ENCODE measurements around the gene NUFIP1. TPM values are rescaled to one million over a fixed set of nuclear protein-coding genes. Genes with fewer than 3 reads are reported as not detected.

NUFIP1 gene
- total and polyA plus RNA-seq, 2 of the 8 experiments (the other 6 are each of a cell fraction or from before 2014, with no cell fraction given) = 4.6 to 16.6 TPM

DNA sequence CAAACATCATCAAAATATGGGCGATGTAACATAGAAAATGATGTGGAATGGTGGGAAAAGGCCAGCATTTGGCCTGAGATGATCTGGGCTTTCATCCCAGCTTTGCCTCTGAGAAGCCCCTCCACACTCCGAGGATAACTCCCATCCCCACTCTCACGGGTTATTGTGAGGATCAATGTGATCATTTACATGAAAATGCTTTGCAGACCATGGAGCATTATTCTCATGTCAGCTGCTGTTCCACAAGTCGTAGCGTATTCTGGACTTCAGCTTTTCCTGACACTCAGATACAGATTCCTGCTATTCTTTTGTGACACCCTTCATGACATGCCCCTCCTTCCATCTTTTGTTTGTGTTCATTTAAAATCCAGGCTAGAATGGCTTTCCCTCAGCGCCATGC, 86.5 kb downstream of the NUFIP1 start (continued):
- TF ChIP-seq SP1 (IDR thresholded peaks at IDR 0.05; ENCODE audit: low read depth, low read length) = no peak
- TF ChIP-seq EGR1 (IDR thresholded peaks at IDR 0.05; ENCODE audit: borderline replicate concordance, low read depth, low read length) = no peak
- TF ChIP-seq CTBP2 (IDR thresholded peaks at IDR 0.05; ENCODE audit: borderline replicate concordance, insufficient read depth, insufficient read length, low read length) = no peak
- TF ChIP-seq CHD1 (IDR thresholded peaks at IDR 0.05; ENCODE audit: low read depth, low read length) = no peak
